ENCODE measurements around the gene LRP6. TPM values are rescaled to one million over a fixed set of nuclear protein-coding genes. Genes with fewer than 3 reads are reported as not detected.

LRP6 gene
- total RNA-seq, 4 donors from 2014 or later = 9.5 to 21.4 (median 14.7) TPM

GRCh38 chr12:12108441-12109058 lies 158.3 kb downstream of the LRP6 start:
- DNase-seq = no peak
- no peaks in the 10 kb centered on the region for H3K27me3 ChIP-seq
- no peaks in the 10 kb centered on the region for H3K4me1 ChIP-seq
- in situ Hi-C loops (cut with MboI; ENCODE audit: low sequenced_read_pairs in 4 of 4) (no loop called here), intact Hi-C loops (cut with DNase I; ENCODE audit: low total_unique reads) (no loop called here)
- H3K9me3 ChIP-seq = peaks cover 0 to 3% (median 0%) of the 10 kb centered on the region in 3 donors
- H3K27ac ChIP-seq = no peak overlapping the region
- ATAC-seq = no peak
- no peaks in the 10 kb centered on the region for H3K36me3 ChIP-seq
- H3K4me3 ChIP-seq = no peak overlapping the region
- TF ChIP-seq POLR2A (IDR thresholded peaks at IDR 0.05) = no peak
- TF ChIP-seq, protein P1, sequence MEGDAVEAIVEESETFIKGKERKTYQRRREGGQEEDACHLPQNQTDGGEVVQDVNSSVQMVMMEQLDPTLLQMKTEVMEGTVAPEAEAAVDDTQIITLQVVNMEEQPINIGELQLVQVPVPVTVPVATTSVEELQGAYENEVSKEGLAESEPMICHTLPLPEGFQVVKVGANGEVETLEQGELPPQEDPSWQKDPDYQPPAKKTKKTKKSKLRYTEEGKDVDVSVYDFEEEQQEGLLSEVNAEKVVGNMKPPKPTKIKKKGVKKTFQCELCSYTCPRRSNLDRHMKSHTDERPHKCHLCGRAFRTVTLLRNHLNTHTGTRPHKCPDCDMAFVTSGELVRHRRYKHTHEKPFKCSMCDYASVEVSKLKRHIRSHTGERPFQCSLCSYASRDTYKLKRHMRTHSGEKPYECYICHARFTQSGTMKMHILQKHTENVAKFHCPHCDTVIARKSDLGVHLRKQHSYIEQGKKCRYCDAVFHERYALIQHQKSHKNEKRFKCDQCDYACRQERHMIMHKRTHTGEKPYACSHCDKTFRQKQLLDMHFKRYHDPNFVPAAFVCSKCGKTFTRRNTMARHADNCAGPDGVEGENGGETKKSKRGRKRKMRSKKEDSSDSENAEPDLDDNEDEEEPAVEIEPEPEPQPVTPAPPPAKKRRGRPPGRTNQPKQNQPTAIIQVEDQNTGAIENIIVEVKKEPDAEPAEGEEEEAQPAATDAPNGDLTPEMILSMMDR (IDR thresholded peaks at IDR 0.05 in 4 of 5, conservative IDR thresholded peaks at IDR 0.05 in 1 of 5) = no peak

DNA sequence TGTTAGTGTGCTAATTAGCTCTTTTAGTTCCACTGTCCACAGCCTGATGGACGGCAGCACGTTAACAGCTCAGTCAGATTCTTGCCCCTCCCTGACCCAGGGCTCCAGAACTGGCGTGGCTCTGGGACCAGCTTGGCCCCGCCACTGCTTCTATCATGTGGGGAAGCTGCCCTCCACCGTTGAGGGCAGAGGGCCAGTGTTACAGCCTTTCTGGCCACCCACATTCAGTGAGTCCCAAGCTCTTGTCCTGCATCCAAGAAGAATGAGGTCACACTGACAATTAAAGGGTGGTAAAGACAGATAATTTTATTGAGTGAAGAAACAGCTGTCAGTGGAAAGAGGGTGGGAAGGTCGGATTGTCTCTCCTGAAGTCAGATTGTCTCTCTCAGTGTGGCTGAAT lies 159.2 kb downstream of the LRP6 start:
- H3K36me3 ChIP-seq = no peaks in the 10 kb centered on the region
- no peak for DNase-seq
- TF ChIP-seq POLR2A (IDR thresholded peaks at IDR 0.05) = no peak
- TF ChIP-seq, protein P1 (IDR thresholded peaks at IDR 0.05 in 4 of 5, conservative IDR thresholded peaks at IDR 0.05 in 1 of 5) = no peak
- intact Hi-C loops (cut with DNase I; ENCODE audit: low total_unique reads) (no loop called here), in situ Hi-C loops (cut with MboI; ENCODE audit: low sequenced_read_pairs in 4 of 4) (no loop called here)
- no peak overlapping the region for H3K27ac ChIP-seq
- no peaks in the 10 kb centered on the region for H3K4me1 ChIP-seq
- H3K27me3 ChIP-seq = no peaks in the 10 kb centered on the region
- no peak overlapping the region for H3K4me3 ChIP-seq
- peaks cover 0 to 3% (median 0%) of the 10 kb centered on the region in 3 donors for H3K9me3 ChIP-seq
- ATAC-seq = no peak

GRCh38 chr12:12099102-12099501 lies 167.7 kb downstream of the LRP6 start:
- ATAC-seq = no peak
- in situ Hi-C loops (cut with MboI; ENCODE audit: low sequenced_read_pairs in 4 of 4) (loop anchor here in 1 of 4 donors (25.0 kb wide), 1 partner anchor 238 kb away; no protein-coding TSS in a partner anchor), intact Hi-C loops (cut with DNase I; ENCODE audit: low total_unique reads) (no loop called here)
- Histone ChIP-seq H3K4me1 (no peaks in the 10 kb centered on the region), H3K36me3 (no peaks in the 10 kb centered on the region), H3K9me3 (no peaks in the 10 kb centered on the region), H3K27me3 (no peaks in the 10 kb centered on the region), H3K27ac (no peak overlapping the region), H3K4me3 (no peak overlapping the region)
- DNase-seq = no peak
- TF ChIP-seq, protein P1 (IDR thresholded peaks at IDR 0.05 in 4 of 5, conservative IDR thresholded peaks at IDR 0.05 in 1 of 5) = no peak
- TF ChIP-seq POLR2A (IDR thresholded peaks at IDR 0.05) = no peak

- DNase-seq (no peak), ATAC-seq (no peak)
- no peak overlapping the region for H3K27ac ChIP-seq
- in situ Hi-C loops (cut with MboI; ENCODE audit: low sequenced_read_pairs in 4 of 4) (loop anchor here in 1 of 4 donors (25.0 kb wide), 1 partner anchor 239 kb away; no protein-coding TSS in a partner anchor), intact Hi-C loops (cut with DNase I; ENCODE audit: low total_unique reads) (no loop called here)
- H3K4me3 ChIP-seq = no peak overlapping the region
- H3K9me3 ChIP-seq = no peaks in the 10 kb centered on the region
- TF ChIP-seq, protein P1 (IDR thresholded peaks at IDR 0.05 in 4 of 5, conservative IDR thresholded peaks at IDR 0.05 in 1 of 5) = no peak
- TF ChIP-seq POLR2A (IDR thresholded peaks at IDR 0.05) = no peak
- H3K36me3 ChIP-seq = no peaks in the 10 kb centered on the region
- H3K4me1 ChIP-seq = no peaks in the 10 kb centered on the region
- no peaks in the 10 kb centered on the region for H3K27me3 ChIP-seq
Measured at GRCh38 chr12:12098691-12099015, 168.2 kb downstream of the LRP6 start.
